ENCODE measurements around the gene TRAF6.

DNA sequence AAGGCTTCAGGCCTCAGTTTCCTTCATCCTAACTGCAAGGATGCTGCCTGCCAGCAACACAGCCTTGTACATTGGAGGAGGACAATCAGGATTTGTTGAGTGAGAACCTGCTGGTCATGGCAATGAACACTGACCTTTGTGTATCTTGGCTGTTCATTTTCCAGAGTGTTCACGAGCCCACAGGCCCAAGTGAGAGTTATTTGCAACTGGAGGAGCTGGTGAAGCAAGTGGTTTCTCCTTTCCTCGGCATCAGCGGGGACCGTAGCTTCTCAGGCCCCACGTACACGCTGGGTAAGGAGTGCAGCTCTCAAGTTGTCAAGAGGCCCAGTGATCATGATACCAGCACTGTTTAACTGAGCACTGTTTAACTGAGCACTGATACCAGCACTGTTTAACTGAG lies 59.0 kb downstream of the TRAF6 start:
- TF ChIP-seq, protein P1, sequence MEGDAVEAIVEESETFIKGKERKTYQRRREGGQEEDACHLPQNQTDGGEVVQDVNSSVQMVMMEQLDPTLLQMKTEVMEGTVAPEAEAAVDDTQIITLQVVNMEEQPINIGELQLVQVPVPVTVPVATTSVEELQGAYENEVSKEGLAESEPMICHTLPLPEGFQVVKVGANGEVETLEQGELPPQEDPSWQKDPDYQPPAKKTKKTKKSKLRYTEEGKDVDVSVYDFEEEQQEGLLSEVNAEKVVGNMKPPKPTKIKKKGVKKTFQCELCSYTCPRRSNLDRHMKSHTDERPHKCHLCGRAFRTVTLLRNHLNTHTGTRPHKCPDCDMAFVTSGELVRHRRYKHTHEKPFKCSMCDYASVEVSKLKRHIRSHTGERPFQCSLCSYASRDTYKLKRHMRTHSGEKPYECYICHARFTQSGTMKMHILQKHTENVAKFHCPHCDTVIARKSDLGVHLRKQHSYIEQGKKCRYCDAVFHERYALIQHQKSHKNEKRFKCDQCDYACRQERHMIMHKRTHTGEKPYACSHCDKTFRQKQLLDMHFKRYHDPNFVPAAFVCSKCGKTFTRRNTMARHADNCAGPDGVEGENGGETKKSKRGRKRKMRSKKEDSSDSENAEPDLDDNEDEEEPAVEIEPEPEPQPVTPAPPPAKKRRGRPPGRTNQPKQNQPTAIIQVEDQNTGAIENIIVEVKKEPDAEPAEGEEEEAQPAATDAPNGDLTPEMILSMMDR (IDR thresholded peaks at IDR 0.05 in 2 of 3, conservative IDR thresholded peaks at IDR 0.05 in 1 of 3; ENCODE audit: control insufficient read depth in 2 of 3, extremely low read depth in 1 of 3, insufficient read depth in 1 of 3, low read depth in 3 of 3, low read length in 3 of 3) = no peak
- TF ChIP-seq, protein P2, sequence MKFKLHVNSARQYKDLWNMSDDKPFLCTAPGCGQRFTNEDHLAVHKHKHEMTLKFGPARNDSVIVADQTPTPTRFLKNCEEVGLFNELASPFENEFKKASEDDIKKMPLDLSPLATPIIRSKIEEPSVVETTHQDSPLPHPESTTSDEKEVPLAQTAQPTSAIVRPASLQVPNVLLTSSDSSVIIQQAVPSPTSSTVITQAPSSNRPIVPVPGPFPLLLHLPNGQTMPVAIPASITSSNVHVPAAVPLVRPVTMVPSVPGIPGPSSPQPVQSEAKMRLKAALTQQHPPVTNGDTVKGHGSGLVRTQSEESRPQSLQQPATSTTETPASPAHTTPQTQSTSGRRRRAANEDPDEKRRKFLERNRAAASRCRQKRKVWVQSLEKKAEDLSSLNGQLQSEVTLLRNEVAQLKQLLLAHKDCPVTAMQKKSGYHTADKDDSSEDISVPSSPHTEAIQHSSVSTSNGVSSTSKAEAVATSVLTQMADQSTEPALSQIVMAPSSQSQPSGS (IDR thresholded peaks at IDR 0.05; ENCODE audit: low read length) = no peak
- TF ChIP-seq NFIC (IDR thresholded peaks at IDR 0.05; ENCODE audit: low read depth, low read length) (no peak), TAF1 (IDR thresholded peaks at IDR 0.05; ENCODE audit: borderline replicate concordance, low read depth, low read length) (no peak), EZH2 (IDR thresholded peaks at IDR 0.05; ENCODE audit: borderline replicate concordance, control insufficient read depth, low read depth, low read length) (no peak), NRF1 (conservative IDR thresholded peaks at IDR 0.05; ENCODE audit: low read depth, low read length) (no peak), RB1 (IDR thresholded peaks at IDR 0.05; ENCODE audit: borderline replicate concordance) (no peak), YY1 (IDR thresholded peaks at IDR 0.05; ENCODE audit: low read depth, low read length) (no peak), POLR2A (IDR thresholded peaks at IDR 0.05; ENCODE audit: low read depth, low read length) (no peak)
- TF ChIP-seq, protein P3, sequence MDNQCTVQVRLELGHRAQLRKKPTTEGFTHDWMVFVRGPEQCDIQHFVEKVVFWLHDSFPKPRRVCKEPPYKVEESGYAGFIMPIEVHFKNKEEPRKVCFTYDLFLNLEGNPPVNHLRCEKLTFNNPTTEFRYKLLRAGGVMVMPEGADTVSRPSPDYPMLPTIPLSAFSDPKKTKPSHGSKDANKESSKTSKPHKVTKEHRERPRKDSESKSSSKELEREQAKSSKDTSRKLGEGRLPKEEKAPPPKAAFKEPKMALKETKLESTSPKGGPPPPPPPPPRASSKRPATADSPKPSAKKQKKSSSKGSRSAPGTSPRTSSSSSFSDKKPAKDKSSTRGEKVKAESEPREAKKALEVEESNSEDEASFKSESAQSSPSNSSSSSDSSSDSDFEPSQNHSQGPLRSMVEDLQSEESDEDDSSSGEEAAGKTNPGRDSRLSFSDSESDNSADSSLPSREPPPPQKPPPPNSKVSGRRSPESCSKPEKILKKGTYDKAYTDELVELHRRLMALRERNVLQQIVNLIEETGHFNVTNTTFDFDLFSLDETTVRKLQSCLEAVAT (IDR thresholded peaks at IDR 0.05) = no peak
